Transverse colon (tissue), 4 donors: ENCODE results near the gene CNTNAP2. TPM values are rescaled to one million over a fixed set of nuclear protein-coding genes. Genes with fewer than 3 reads are reported as not detected.
A peak's percentile ranks its signal among the peaks of the same experiment; 100 is the strongest.

Source experiments
- DNase-seq: peaks from one replicate; pipeline ENCODE4 v3.0.0-alpha.2; 2019
- H3K27ac ChIP-seq, 4 donors: fragments of 200-600 bp; sonication (generic); 2 replicates each; pipeline ENCODE4 v1.5.1; 2016 to 2018; ENCODE audit warnings: inconsistent platforms in 4 of 4
- H3K27me3 ChIP-seq: fragments of 200-600 bp; sonication (generic); 2 replicates; pipeline ENCODE4 v1.5.1; 2017; ENCODE audit warnings: inconsistent platforms
- H3K36me3 ChIP-seq, 4 donors: fragments of 200-600 bp; sonication (generic); 2 replicates each; pipeline ENCODE4 v1.5.1; 2017 to 2019; ENCODE audit warnings: inconsistent platforms in 4 of 4
- H3K4me1 ChIP-seq, 4 donors: fragments of 200-600 bp; sonication (generic); 2 replicates each; pipeline ENCODE4 v1.5.1; 2017 to 2020; ENCODE audit warnings: inconsistent platforms in 4 of 4
- H3K4me3 ChIP-seq, 4 donors: fragments of 200-600 bp; sonication (generic); 1 replicate in 1 of 4; 2 replicates in 3 of 4; pipeline versions ENCODE4 v1.5.1 to v1.6.1; 2017 to 2019; ENCODE audit warnings: inconsistent platforms in 4 of 4
- H3K9me3 ChIP-seq, 2 donors: fragments of 200-600 bp; sonication (generic); 2 replicates each; pipeline ENCODE4 v1.5.1; 2017 to 2019; ENCODE audit warnings: inconsistent platforms in 2 of 2
- CTCF ChIP-seq, 5 experiments: fragments of 200-600 bp in 3 of 5; fragments of 450-650 bp in 2 of 5; sonication (generic) in 3 of 5; IDR thresholded peaks; 1 replicate in 2 of 5; 2 replicates in 3 of 5; pipeline ENCODE4 v1.5.1; 2016 to 2017; ENCODE audit warnings: antibody characterized with exemption in 5 of 5, inconsistent platforms in 3 of 5, mild to moderate bottlenecking in 2 of 5, moderate library complexity in 1 of 5
- EP300 ChIP-seq: sonication (generic); formaldehyde crosslinking; IDR thresholded peaks from one replicate; pipeline ENCODE4 v1.6.1; 2017; ENCODE audit warnings: antibody characterized with exemption, low read depth
- POLR2A ChIP-seq: fragments of 450-650 bp; IDR thresholded peaks from one replicate; pipeline ENCODE4 v1.6.1; 2016; ENCODE audit warnings: antibody characterized with exemption, mild to moderate bottlenecking, moderate library complexity
- POLR2AphosphoS5 ChIP-seq, 3 donors: sonication (generic); formaldehyde crosslinking; IDR thresholded peaks; one replicate each; pipeline ENCODE4 v1.6.1; 2016; ENCODE audit warnings: antibody characterized with exemption in 3 of 3
- WGBS, 2 donors: methylation state at CpG; one replicate each; pipeline ENCODE4 v1.1.5; 2018; ENCODE audit warnings: low coverage in 1 of 2; 5-methylcytosine and 5-hydroxymethylcytosine counted together
- in situ Hi-C, 4 donors: fragments of 200-750 bp; cut with MboI; loops; one replicate each; pipeline versions ENCODE4 v1.15.0 to v1.15.1; 2017; ENCODE audit warnings: low sequenced_read_pairs in 3 of 4, low pct_ligation_motif_present in 1 of 4, low pct_unique_long_range_greater_than_20kb in 1 of 4
- intact Hi-C: fragments of 100-400 bp; cut with DNase I; formaldehyde crosslinking; loops from one replicate; pipeline ENCODE4 v1.15.1; 2023; ENCODE audit warnings: low total_unique reads
- total RNA-seq, 4 donors: library from RNA; depleted of rRNA; stranded (reverse); fragments of >200 nt; gene quantifications; one replicate each; pipeline ENCODE4 v1.1.0, GENCODE V29; 2016

CNTNAP2 gene
- total RNA-seq, 4 donors from 2014 or later: 0.60 to 2.9 (median 2.4) TPM

- Histone ChIP-seq H3K27me3 (peaks cover 3% of the 10 kb centered on the region), H3K9me3 (no peaks in the 10 kb centered on the region), H3K4me1 (peaks cover 0 to 6% (median 2%) of the 10 kb centered on the region in 4 donors), H3K4me3 (no peak overlapping the region), H3K36me3 (no peaks in the 10 kb centered on the region), H3K27ac (no peak overlapping the region)
- in situ Hi-C loops: loop anchor here in 3 of 4 donors (25.0 kb wide), 2 partner anchors 225 to 700 kb away; no protein-coding TSS in a partner anchor
- DNase-seq: no peak
- intact Hi-C loops: no loop called here
- 52 to 68% methylated on average over 9 to 12 of the region's 12 CpGs for WGBS, 2 donors
- TF ChIP-seq POLR2AphosphoS5 (IDR thresholded peaks at IDR 0.05) (no peak), POLR2A (no peak), EP300 (no peak), CTCF (IDR thresholded peaks at IDR 0.05) (no peak)
Observed at GRCh38 chr7:148261996-148262688, 2145.5 kb downstream of the CNTNAP2 start.

GRCh38 chr7:148262721-148263229, 2146.2 kb downstream of the CNTNAP2 start:
- in situ Hi-C loops: loop anchor here in 3 of 4 donors (25.0 kb wide), 2 partner anchors 225 to 700 kb away; no protein-coding TSS in a partner anchor
- TF ChIP-seq CTCF (IDR thresholded peaks at IDR 0.05) (peak; percentile 87 to 95 (median 94)), EP300 (no peak), POLR2A (no peak)
- H3K4me1 ChIP-seq: peaks cover 0 to 6% (median 2%) of the 10 kb centered on the region in 4 donors
- H3K9me3 ChIP-seq: no peaks in the 10 kb centered on the region
- DNase-seq: peak; percentile 71
- no peaks in the 10 kb centered on the region for H3K36me3 ChIP-seq
- H3K27ac ChIP-seq: no peak overlapping the region
- intact Hi-C loops: no loop called here
- H3K4me3 ChIP-seq: peak overlapping the region in 1 of 4 donors; percentile 29
- 6 to 9% methylated on average over 10 to 18 of the region's 18 CpGs for WGBS, 2 donors
- H3K27me3 ChIP-seq: peaks cover 3% of the 10 kb centered on the region

- Histone ChIP-seq H3K4me1 (peaks cover 0 to 6% (median 2%) of the 10 kb centered on the region in 4 donors), H3K27ac (no peak overlapping the region), H3K4me3 (no peak overlapping the region), H3K27me3 (peaks cover 3% of the 10 kb centered on the region), H3K9me3 (no peaks in the 10 kb centered on the region), H3K36me3 (no peaks in the 10 kb centered on the region)
- no peak for DNase-seq
- WGBS, 2 donors: 40 to 56% methylated on average over 3 to 7 of the region's 7 CpGs
- in situ Hi-C loops (loop anchor here in 3 of 4 donors (25.0 kb wide), 2 partner anchors 222 to 697 kb away; no protein-coding TSS in a partner anchor), intact Hi-C loops (no loop called here)
- TF ChIP-seq CTCF (IDR thresholded peaks at IDR 0.05): peak; percentile 25 to 57 (median 50)
- no peak for TF ChIP-seq POLR2AphosphoS5 (IDR thresholded peaks at IDR 0.05)
Observed at GRCh38 chr7:148264933-148265557, 2148.4 kb downstream of the CNTNAP2 start.

GRCh38 chr7:148265896-148266295, 2149.3 kb downstream of the CNTNAP2 start:
- intact Hi-C loops: no loop called here
- H3K4me3 ChIP-seq: no peak overlapping the region
- peaks cover 0 to 6% (median 2%) of the 10 kb centered on the region in 4 donors for H3K4me1 ChIP-seq
- no peaks in the 10 kb centered on the region for H3K36me3 ChIP-seq
- 78 to 79% methylated on average over 7 of the region's 7 CpGs for WGBS, 2 donors
- no peaks in the 10 kb centered on the region for H3K9me3 ChIP-seq
- peaks cover 8% of the 10 kb centered on the region for H3K27me3 ChIP-seq
- no peak overlapping the region for H3K27ac ChIP-seq
- in situ Hi-C loops: loop anchor here in 3 of 4 donors (25.0 kb wide), 2 partner anchors 221 to 696 kb away; no protein-coding TSS in a partner anchor
- TF ChIP-seq POLR2A (no peak), POLR2AphosphoS5 (IDR thresholded peaks at IDR 0.05) (no peak), EP300 (no peak), CTCF (IDR thresholded peaks at IDR 0.05) (no peak)
- DNase-seq: no peak
